ENCODE data around the gene TOGARAM1. TPM values are rescaled to one million over a fixed set of nuclear protein-coding genes. Genes with fewer than 3 reads are reported as not detected.

TOGARAM1 gene
- total and polyA plus RNA-seq, 9 of the 15 experiments (the other 6 are each of a cell fraction or from before 2014, with no cell fraction given), result 1.3 to 6.4 (median 3.7) TPM

- 76% methylated on average over 3 of the region's 3 CpGs for WGBS (ENCODE audit: insufficient coverage, low coverage, missing lambda C conversion rate)
- no peak for DNase-seq (ENCODE audit: extremely low read depth in 1 of 4, low spot score in 3 of 4)
- Histone ChIP-seq H3K9me1 (ENCODE audit: control insufficient read depth, insufficient read depth, low read length) (no peaks in the 10 kb centered on the region), H3K27me3 (ENCODE audit: control insufficient read depth in 2 of 2, insufficient read depth in 2 of 2, low read length in 2 of 2) (no peaks in the 10 kb centered on the region), H3K36me3 (ENCODE audit: control insufficient read depth, insufficient read depth, low read length) (no peaks in the 10 kb centered on the region), H3K4me2 (ENCODE audit: insufficient read depth, low read length) (no peak overlapping the region), H3K9me3 (replicated peaks; ENCODE audit: control insufficient read depth, insufficient read depth, low read depth, low read length) (no peaks in the 10 kb centered on the region), H3K4me1 (replicated peaks in 1 of 2; ENCODE audit: control insufficient read depth in 2 of 2, insufficient read depth in 2 of 2, low read length in 2 of 2) (no peaks in the 10 kb centered on the region), H4K20me1 (replicated peaks; ENCODE audit: control insufficient read depth, insufficient read depth, low read length) (0 out of 2 replicates have a peak, but pooled peaks cover 6% of the 10 kb centered on the region), H2AFZ (ENCODE audit: low read depth, low read length) (no peak overlapping the region), H3K27ac (ENCODE audit: extremely low read depth, low read depth, low read length) (no peak overlapping the region), H3K4me3 (no peak overlapping the region), H3K79me2 (ENCODE audit: control insufficient read depth, insufficient read depth, low read length) (peaks cover 47% of the 10 kb centered on the region), H3K9ac (ENCODE audit: insufficient read depth in 1 of 2, low read depth in 2 of 2, low read length in 2 of 2) (no peak overlapping the region)
- no TSS peak for BruUV-seq (replicated peaks)
- FAIRE-seq, result no peak
- intact Hi-C loops (cut with micrococcal nuclease) (no loop called here), in situ Hi-C loops (cut with MboI) (no loop called here)
- no peak for TF ChIP-seq RBM34 (IDR thresholded peaks at IDR 0.05; ENCODE audit: borderline replicate concordance, insufficient read depth, low read length)
- TF ChIP-seq ZNF140 (CRISPR knock-in tag; IDR thresholded peaks at IDR 0.05), result no peak
- no peak for TF ChIP-seq ZNF780A (CRISPR knock-in tag; IDR thresholded peaks at IDR 0.05)
- TF ChIP-seq RBM15 (IDR thresholded peaks at IDR 0.05; ENCODE audit: insufficient read depth, low read length), result no peak
- TF ChIP-seq PRPF4 (IDR thresholded peaks at IDR 0.05; ENCODE audit: insufficient read depth, low read depth, low read length, poor library complexity, severe bottlenecking), result no peak
- no peak for TF ChIP-seq ZNF445 (CRISPR knock-in tag; IDR thresholded peaks at IDR 0.05; ENCODE audit: low read depth)
- TF ChIP-seq MCM3 (IDR thresholded peaks at IDR 0.05), result no peak
- TF ChIP-seq TBL1XR1 (IDR thresholded peaks at IDR 0.05; ENCODE audit: low read length in 2 of 2), result no peak
- TF ChIP-seq, protein P1, sequence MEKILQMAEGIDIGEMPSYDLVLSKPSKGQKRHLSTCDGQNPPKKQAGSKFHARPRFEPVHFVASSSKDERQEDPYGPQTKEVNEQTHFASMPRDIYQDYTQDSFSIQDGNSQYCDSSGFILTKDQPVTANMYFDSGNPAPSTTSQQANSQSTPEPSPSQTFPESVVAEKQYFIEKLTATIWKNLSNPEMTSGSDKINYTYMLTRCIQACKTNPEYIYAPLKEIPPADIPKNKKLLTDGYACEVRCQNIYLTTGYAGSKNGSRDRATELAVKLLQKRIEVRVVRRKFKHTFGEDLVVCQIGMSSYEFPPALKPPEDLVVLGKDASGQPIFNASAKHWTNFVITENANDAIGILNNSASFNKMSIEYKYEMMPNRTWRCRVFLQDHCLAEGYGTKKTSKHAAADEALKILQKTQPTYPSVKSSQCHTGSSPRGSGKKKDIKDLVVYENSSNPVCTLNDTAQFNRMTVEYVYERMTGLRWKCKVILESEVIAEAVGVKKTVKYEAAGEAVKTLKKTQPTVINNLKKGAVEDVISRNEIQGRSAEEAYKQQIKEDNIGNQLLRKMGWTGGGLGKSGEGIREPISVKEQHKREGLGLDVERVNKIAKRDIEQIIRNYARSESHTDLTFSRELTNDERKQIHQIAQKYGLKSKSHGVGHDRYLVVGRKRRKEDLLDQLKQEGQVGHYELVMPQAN (IDR thresholded peaks at IDR 0.05; ENCODE audit: borderline replicate concordance), result no peak
- no peak for TF ChIP-seq NFRKB (IDR thresholded peaks at IDR 0.05; ENCODE audit: low read depth)
- TF ChIP-seq, protein P2, sequence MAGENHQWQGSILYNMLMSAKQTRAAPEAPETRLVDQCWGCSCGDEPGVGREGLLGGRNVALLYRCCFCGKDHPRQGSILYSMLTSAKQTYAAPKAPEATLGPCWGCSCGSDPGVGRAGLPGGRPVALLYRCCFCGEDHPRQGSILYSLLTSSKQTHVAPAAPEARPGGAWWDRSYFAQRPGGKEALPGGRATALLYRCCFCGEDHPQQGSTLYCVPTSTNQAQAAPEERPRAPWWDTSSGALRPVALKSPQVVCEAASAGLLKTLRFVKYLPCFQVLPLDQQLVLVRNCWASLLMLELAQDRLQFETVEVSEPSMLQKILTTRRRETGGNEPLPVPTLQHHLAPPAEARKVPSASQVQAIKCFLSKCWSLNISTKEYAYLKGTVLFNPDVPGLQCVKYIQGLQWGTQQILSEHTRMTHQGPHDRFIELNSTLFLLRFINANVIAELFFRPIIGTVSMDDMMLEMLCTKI (IDR thresholded peaks at IDR 0.05; ENCODE audit: partially characterized antibody), result no peak
- no peak for TF ChIP-seq ZNF589 (CRISPR knock-in tag; IDR thresholded peaks at IDR 0.05; ENCODE audit: low read depth)
- no peak for TF ChIP-seq MYNN (IDR thresholded peaks at IDR 0.05)
- TF ChIP-seq MYNN (CRISPR knock-in tag; IDR thresholded peaks at IDR 0.05), result no peak
- TF ChIP-seq MIER1 (IDR thresholded peaks at IDR 0.05; ENCODE audit: low read depth), result no peak
- no peak for TF ChIP-seq ZNF263 (CRISPR knock-in tag; IDR thresholded peaks at IDR 0.05; ENCODE audit: borderline replicate concordance)
- TF ChIP-seq FOS (IDR thresholded peaks at IDR 0.05; ENCODE audit: extremely low read depth, insufficient read length), result no peak
- no peak for TF ChIP-seq TCF15 (CRISPR knock-in tag; IDR thresholded peaks at IDR 0.05)
- TF ChIP-seq RBM14 (IDR thresholded peaks at IDR 0.05; ENCODE audit: borderline replicate concordance, insufficient read depth, low read depth, low read length), result no peak
- ATAC-seq, result no peak
- ChIA-PET POLR2A (interaction anchor here (0.6 kb wide), 1 partner anchor 26 kb away, joined by 3 read pairs; no protein-coding TSS in a partner anchor), CTCF (ENCODE audit: low intra/inter-chr PET ratio) (no interaction called here)
These were observed 6.5 kb upstream of the TOGARAM1 start for GRCh38 chr14:44955528-44955927.
